Activated naive CD8-positive, alpha-beta T cell (primary cell): ENCODE results near the gene HHAT.
"Not testable (repeated sequence)": the region's sequence is repeated elsewhere in the genome, so short reads cannot be mapped to it uniquely, and the experiment has no call there.

Experiments used
- H3K27ac Mint-ChIP-seq: one replicate; pipeline ENCODE4 v1.8.0; 2021; ENCODE audit warnings: mixed read lengths
- H3K27me3 Mint-ChIP-seq: one replicate; pipeline ENCODE4 v1.8.0; 2021; ENCODE audit warnings: mixed read lengths
- H3K36me3 Mint-ChIP-seq: one replicate; pipeline ENCODE4 v1.8.0; 2021; ENCODE audit warnings: mixed read lengths
- H3K4me1 Mint-ChIP-seq: one replicate; pipeline ENCODE4 v1.8.0; 2021; ENCODE audit warnings: low read depth, mixed read lengths
- H3K4me3 Mint-ChIP-seq: one replicate; pipeline ENCODE4 v1.8.0; 2021; ENCODE audit warnings: mild to moderate bottlenecking, mixed read lengths
- H3K9me3 Mint-ChIP-seq: one replicate; pipeline ENCODE4 v1.8.0; 2021; ENCODE audit warnings: low read depth, mixed read lengths

Gene HHAT

DNA sequence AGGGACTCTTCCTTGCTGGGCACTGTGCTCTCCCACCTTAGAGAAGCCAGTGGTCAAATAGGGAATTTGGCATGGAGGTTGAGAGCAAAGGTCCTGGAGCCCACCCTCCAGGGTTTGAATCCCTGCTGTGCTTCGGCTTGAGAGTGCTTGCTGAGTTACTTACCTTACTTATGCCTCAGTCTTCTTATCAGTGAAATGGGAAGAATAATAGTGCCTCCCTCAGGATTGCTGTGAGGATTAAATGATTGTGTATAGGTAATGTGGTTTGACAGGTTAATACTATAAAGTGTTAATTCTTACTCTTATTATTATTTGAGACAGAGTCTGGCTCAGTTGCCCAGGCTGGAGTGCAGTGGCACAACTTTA is 79.2 kb downstream of the HHAT start:
- H3K27me3 Mint-ChIP-seq, result no peaks in the 10 kb centered on the region
- H3K4me1 Mint-ChIP-seq, result peaks cover 2% of the 10 kb centered on the region
- H3K36me3 Mint-ChIP-seq, result peaks cover 2% of the 10 kb centered on the region
- no peak overlapping the region for H3K4me3 Mint-ChIP-seq
- no peaks in the 10 kb centered on the region for H3K9me3 Mint-ChIP-seq
- no peak overlapping the region for H3K27ac Mint-ChIP-seq

- Mint-ChIP-seq H3K4me1 (peaks cover 1% of the 10 kb centered on the region), H3K4me3 (no peak overlapping the region)
Observed at GRCh38 chr1:210412240-210412639, 83.5 kb downstream of the HHAT start.

GRCh38 chr1:210413951-210414350 is 85.2 kb downstream of the HHAT start:
- no peaks in the 10 kb centered on the region for H3K9me3 Mint-ChIP-seq
- H3K4me1 Mint-ChIP-seq, result no peaks in the 10 kb centered on the region
- no peak overlapping the region for H3K4me3 Mint-ChIP-seq
- peaks cover 6% of the 10 kb centered on the region for H3K36me3 Mint-ChIP-seq
- H3K27me3 Mint-ChIP-seq, result no peaks in the 10 kb centered on the region
- no peak overlapping the region for H3K27ac Mint-ChIP-seq

More at GRCh38 chr1:210412240-210412639, 83.5 kb downstream of the HHAT start:
- no peaks in the 10 kb centered on the region for H3K27me3 Mint-ChIP-seq
- peaks cover 6% of the 10 kb centered on the region for H3K36me3 Mint-ChIP-seq
- H3K27ac Mint-ChIP-seq, result no peak overlapping the region
- no peaks in the 10 kb centered on the region for H3K9me3 Mint-ChIP-seq

- H3K4me3 Mint-ChIP-seq, result no peak overlapping the region
- no peaks in the 10 kb centered on the region for H3K9me3 Mint-ChIP-seq
- peaks cover 6% of the 10 kb centered on the region for H3K36me3 Mint-ChIP-seq
- H3K4me1 Mint-ChIP-seq, result no peaks in the 10 kb centered on the region
- no peaks in the 10 kb centered on the region for H3K27me3 Mint-ChIP-seq
- H3K27ac Mint-ChIP-seq, result no peak overlapping the region
Observed at GRCh38 chr1:210415846-210416448, 87.2 kb downstream of the HHAT start.

- Mint-ChIP-seq H3K36me3 (peaks cover 6% of the 10 kb centered on the region), H3K27me3 (no peaks in the 10 kb centered on the region), H3K4me1 (no peaks in the 10 kb centered on the region), H3K27ac (no peak overlapping the region), H3K4me3 (no peak overlapping the region), H3K9me3 (no peaks in the 10 kb centered on the region)
Observed at GRCh38 chr1:210416681-210417080, 88.0 kb downstream of the HHAT start.

DNA sequence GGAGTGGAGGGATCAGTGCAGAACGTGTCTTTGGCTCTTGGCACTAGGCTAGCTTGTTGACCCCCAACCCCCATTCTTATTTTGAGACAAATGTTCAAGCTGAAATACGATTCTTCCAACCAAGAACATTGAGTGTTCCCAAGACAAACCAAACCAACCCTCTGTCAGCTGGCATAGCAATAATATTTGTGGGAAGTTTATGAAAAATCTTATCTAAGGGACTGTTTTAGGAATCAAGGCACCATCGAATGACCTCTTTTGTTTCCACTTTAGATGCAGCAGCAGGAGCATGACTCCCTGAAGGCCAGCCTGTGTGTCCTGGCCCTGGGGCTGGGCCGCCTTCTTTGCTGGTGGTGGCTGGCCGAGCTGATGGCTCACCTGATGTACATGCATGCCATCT is 89.2 kb downstream of the HHAT start:
- Mint-ChIP-seq H3K9me3 (no peaks in the 10 kb centered on the region), H3K27me3 (no peaks in the 10 kb centered on the region), H3K27ac (no peak overlapping the region), H3K4me1 (no peaks in the 10 kb centered on the region), H3K36me3 (peaks cover 4% of the 10 kb centered on the region), H3K4me3 (no peak overlapping the region)

GRCh38 chr1:210418863-210419650 is 90.4 kb downstream of the HHAT start:
- Mint-ChIP-seq H3K4me3 (no peak overlapping the region), H3K36me3 (no peaks in the 10 kb centered on the region), H3K9me3 (no peaks in the 10 kb centered on the region), H3K4me1 (no peaks in the 10 kb centered on the region), H3K27ac (no peak overlapping the region), H3K27me3 (no peaks in the 10 kb centered on the region)

GRCh38 chr1:210426696-210427095 is 98.0 kb downstream of the HHAT start:
- H3K9me3 Mint-ChIP-seq, H3K4me1 Mint-ChIP-seq, H3K27ac Mint-ChIP-seq, H3K4me3 Mint-ChIP-seq, H3K36me3 Mint-ChIP-seq, H3K27me3 Mint-ChIP-seq: not testable (repeated sequence)

- Mint-ChIP-seq H3K4me3 (no peak overlapping the region), H3K36me3 (no peaks in the 10 kb centered on the region), H3K9me3 (no peaks in the 10 kb centered on the region), H3K27ac (no peak overlapping the region), H3K4me1 (no peaks in the 10 kb centered on the region), H3K27me3 (no peaks in the 10 kb centered on the region)
Observed at GRCh38 chr1:210428696-210429095, 100.0 kb downstream of the HHAT start.

DNA sequence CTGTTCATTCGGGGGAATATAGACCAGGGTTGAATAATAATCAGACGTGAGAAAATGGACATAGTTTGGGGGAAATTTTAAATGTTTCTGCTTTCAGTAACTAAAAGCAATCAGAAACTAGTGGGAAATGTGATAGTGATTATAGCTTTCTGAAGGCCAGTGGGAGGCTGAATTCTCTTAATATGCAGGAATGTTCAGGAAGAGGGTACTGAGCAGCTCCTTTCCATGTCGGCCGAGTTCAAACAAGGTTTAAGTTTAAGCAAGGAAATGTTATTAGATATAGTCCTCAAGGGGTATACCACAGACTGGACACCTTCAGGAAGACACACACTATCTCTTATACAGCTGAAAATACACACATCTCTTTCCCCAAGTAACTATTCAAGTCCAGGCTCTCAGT is 105.5 kb downstream of the HHAT start:
- Mint-ChIP-seq H3K9me3 (no peaks in the 10 kb centered on the region), H3K27ac (no peak overlapping the region), H3K27me3 (no peaks in the 10 kb centered on the region), H3K4me3 (no peak overlapping the region), H3K36me3 (peaks cover under 1% of the 10 kb centered on the region), H3K4me1 (no peaks in the 10 kb centered on the region)

GRCh38 chr1:210437111-210437510 is 108.4 kb downstream of the HHAT start:
- Mint-ChIP-seq H3K4me1 (no peaks in the 10 kb centered on the region), H3K27me3 (no peaks in the 10 kb centered on the region), H3K36me3 (peaks cover 2% of the 10 kb centered on the region), H3K27ac (no peak overlapping the region), H3K4me3 (no peak overlapping the region), H3K9me3 (no peaks in the 10 kb centered on the region)

DNA sequence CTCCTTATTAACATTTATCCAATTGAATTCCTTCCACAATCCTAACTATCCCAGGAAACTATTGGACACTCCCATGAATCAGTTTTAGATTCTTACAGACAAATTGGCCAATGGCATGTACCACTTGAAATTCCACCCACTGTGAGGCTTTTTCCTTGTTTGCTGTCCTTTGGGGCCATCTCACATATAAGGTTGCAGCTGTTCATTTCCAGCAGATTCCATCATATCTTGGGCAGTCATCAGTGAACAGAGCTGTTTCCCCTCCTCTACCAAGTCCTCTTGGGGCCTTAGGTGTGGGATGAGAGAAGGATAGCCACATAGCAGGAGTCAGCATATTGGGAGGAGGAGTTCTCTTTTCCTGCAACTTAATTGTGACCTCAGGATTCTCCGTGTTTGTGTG is 109.1 kb downstream of the HHAT start:
- H3K4me3 Mint-ChIP-seq, result no peak overlapping the region
- peaks cover 2% of the 10 kb centered on the region for H3K36me3 Mint-ChIP-seq
- no peaks in the 10 kb centered on the region for H3K27me3 Mint-ChIP-seq
- no peaks in the 10 kb centered on the region for H3K4me1 Mint-ChIP-seq
- no peaks in the 10 kb centered on the region for H3K9me3 Mint-ChIP-seq
- no peak overlapping the region for H3K27ac Mint-ChIP-seq

- no peak overlapping the region for H3K4me3 Mint-ChIP-seq
- no peaks in the 10 kb centered on the region for H3K4me1 Mint-ChIP-seq
- H3K27me3 Mint-ChIP-seq, result no peaks in the 10 kb centered on the region
Observed at GRCh38 chr1:210438928-210439841, 110.5 kb downstream of the HHAT start.

DNA sequence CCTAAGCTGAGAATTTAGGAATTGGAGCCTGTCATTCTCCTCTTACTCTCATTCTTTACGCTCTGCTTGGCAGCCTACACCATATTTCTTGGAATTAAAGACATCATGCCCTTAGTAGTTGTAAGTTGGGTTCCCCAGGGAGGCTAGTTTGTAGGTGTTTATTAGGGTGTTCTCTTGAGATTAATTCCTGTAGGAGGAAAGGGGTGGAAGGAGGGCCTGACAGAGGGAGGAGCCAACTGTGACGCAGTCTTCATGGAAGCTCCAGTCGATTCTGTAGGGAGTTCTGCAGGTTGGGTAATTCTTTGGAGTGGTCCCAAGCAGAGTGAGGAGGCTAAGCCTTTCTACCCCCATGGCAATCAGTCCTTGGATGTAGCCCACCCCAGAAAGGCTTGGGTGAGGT is 111.4 kb downstream of the HHAT start:
- Mint-ChIP-seq H3K27ac (no peak overlapping the region), H3K36me3 (peaks cover 2% of the 10 kb centered on the region), H3K27me3 (no peaks in the 10 kb centered on the region), H3K4me3 (no peak overlapping the region), H3K4me1 (peaks cover 2% of the 10 kb centered on the region), H3K9me3 (no peaks in the 10 kb centered on the region)

More at GRCh38 chr1:210438928-210439841, 110.5 kb downstream of the HHAT start:
- Mint-ChIP-seq H3K27ac (no peak overlapping the region), H3K36me3 (peaks cover 2% of the 10 kb centered on the region), H3K9me3 (no peaks in the 10 kb centered on the region)

DNA sequence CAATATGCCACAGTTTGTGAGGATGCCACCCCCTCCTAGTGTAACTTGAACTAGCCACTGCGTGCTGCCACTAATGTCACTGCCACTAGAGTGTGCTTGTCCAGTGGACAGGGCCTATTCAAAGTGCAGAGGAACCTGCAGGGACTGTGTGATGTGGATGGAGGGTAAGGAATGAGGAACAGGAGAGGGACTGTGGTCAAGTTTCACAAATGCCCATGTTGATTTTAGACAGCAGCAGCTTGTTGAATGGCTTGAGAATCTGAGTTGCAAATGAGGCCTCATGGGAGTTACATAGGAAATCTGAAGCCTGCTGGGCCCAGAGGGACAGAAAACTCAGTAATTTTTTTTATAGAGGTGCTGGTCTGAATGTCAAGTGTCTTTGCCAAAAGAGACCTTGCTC is 112.3 kb downstream of the HHAT start:
- peaks cover 2% of the 10 kb centered on the region for H3K36me3 Mint-ChIP-seq
- H3K4me3 Mint-ChIP-seq, result no peak overlapping the region
- H3K4me1 Mint-ChIP-seq, result peaks cover 11% of the 10 kb centered on the region
- H3K9me3 Mint-ChIP-seq, result no peaks in the 10 kb centered on the region
- H3K27me3 Mint-ChIP-seq, result no peaks in the 10 kb centered on the region
- H3K27ac Mint-ChIP-seq, result no peak overlapping the region
